ENCODE measurements around the gene FOXF2. TPM values are rescaled to one million over a fixed set of nuclear protein-coding genes. Genes with fewer than 3 reads are reported as not detected.

The FOXF2 gene
- total and polyA plus RNA-seq, 2 of the 4 experiments (the other 2 are of a cell fraction): 2.5 to 16.3 TPM

DNA sequence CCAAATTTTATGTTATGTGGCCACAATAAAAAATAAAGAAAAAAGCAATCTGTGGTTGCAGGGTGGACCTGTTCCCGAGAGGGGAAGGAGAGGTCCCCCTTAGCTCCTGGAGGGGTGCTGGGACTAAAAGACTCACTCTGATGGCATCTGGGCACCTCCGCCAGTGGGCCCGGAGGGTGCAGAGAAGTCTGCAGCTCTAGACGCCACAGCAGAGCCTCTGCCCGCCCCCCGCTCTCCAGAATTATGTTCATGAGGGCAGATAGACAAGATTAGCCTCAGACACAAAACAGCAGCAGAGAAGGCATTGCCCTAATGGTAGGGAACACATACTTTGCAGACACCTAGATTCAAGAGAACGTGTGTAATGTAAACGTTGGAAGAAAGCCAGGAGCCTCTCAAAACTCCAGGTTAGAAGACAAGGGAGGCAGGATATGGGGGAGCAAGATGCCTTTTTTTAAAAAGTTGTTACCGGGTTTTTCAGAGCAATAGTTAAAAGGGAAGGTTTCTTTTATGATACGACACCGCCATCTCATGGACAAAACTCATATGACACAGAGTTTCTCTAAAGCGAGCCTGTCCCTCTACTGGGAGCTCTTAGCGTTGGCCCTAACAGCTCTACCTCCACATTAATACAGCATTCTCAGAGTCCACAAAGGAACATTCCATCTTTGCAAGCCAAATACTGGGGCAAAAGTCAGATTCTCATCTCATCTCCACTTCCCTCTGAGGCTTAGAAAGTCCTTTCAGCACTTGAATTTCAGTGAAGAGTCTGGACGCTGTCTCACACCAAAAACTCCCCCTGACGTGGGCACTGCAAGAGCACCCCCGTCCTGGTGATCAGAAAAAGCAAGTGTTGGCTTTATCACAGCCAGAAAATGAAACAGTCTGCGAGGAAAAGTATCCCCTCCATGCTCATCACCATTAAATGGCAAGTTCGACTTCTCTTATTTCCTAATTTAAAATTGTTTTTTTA is 47.2 kb downstream of the FOXF2 start (continued):
- TF ChIP-seq NFE2L2 (IDR thresholded peaks at IDR 0.05; ENCODE audit: low read depth, low read length) (no peak), RAD21 (IDR thresholded peaks at IDR 0.05; ENCODE audit: low read length) (peak; percentile 84)

- H2BK120ac ChIP-seq (ENCODE audit: low read depth, low read length): no peak overlapping the region
- no peak overlapping the region for H3K4ac ChIP-seq (ENCODE audit: low read depth, low read length)
- no peak overlapping the region for H3K4me2 ChIP-seq (ENCODE audit: low read depth, low read length)
- H2BK20ac ChIP-seq (ENCODE audit: low read depth, low read length): no peak overlapping the region
- H3K79me1 ChIP-seq (ENCODE audit: low read depth in 1 of 2, low read length in 2 of 2): no peaks in the 10 kb centered on the region
- intact Hi-C loops (cut with micrococcal nuclease) (loop anchor here (2.0 to 5.0 kb wide), 3 partner anchors 40 to 1250 kb away; no protein-coding TSS in a partner anchor), dilution Hi-C loops (cut with HindIII; ENCODE audit: low sequenced_read_pairs, unreplicated experiment) (no loop called here), in situ Hi-C loops (cut with MboI; ENCODE audit: low sequenced_read_pairs) (no loop called here)
- H3K36me3 ChIP-seq (ENCODE audit: control insufficient read depth, insufficient read depth, low read length): no peaks in the 10 kb centered on the region
- WGBS, 2 experiments (ENCODE audit: extremely low coverage in 2 of 2, insufficient read length in 1 of 2): 84% methylated on average over 5 of the region's 21 CpGs; no CpG with 5 or more reads in 1 of the 2 experiments
- no peak overlapping the region for H3K9ac ChIP-seq (ENCODE audit: low read depth, low read length)
- peaks cover 20% of the 10 kb centered on the region for H3K27me3 ChIP-seq (ENCODE audit: control insufficient read depth, insufficient read depth, low read length)
- no peak overlapping the region for H2BK5ac ChIP-seq (ENCODE audit: low read depth, low read length, poor library complexity, severe bottlenecking)
- H3K18ac ChIP-seq (ENCODE audit: low read depth, low read length): no peak overlapping the region
- CTCF ChIA-PET: no interaction called here
- H3K9me1 ChIP-seq (ENCODE audit: insufficient read depth, low read length): no peaks in the 10 kb centered on the region
- H4K20me1 ChIP-seq (ENCODE audit: insufficient read depth, low read length): no peaks in the 10 kb centered on the region
- ATAC-seq (ENCODE audit: low read depth): no peak
- H3K14ac ChIP-seq (replicated peaks; ENCODE audit: low read depth, low read length): no peak overlapping the region
- H3K4me1 ChIP-seq (ENCODE audit: control insufficient read depth, insufficient read depth, low read length): no peaks in the 10 kb centered on the region
- H2BK15ac ChIP-seq (ENCODE audit: low read depth, low read length): no peak overlapping the region
- no peaks in the 10 kb centered on the region for H3K9me3 ChIP-seq (ENCODE audit: control insufficient read depth, insufficient read depth, low read length)
- no peak overlapping the region for H3K23ac ChIP-seq (ENCODE audit: low read depth, low read length)
- no peak overlapping the region for H3K27ac ChIP-seq (ENCODE audit: insufficient read depth, low read length)
- H3K4me3 ChIP-seq (ENCODE audit: insufficient read depth, low read depth, low read length): no peak overlapping the region
- no peak overlapping the region for H2AFZ ChIP-seq (replicated peaks; ENCODE audit: low read length, poor library complexity)
- no peak overlapping the region for H4K8ac ChIP-seq (ENCODE audit: low read depth in 2 of 2, low read length in 2 of 2)
- POLR2A ChIA-PET (ENCODE audit: unreplicated experiment): no interaction called here
- H4K5ac ChIP-seq (ENCODE audit: low read depth, low read length): no peak overlapping the region
- no peak overlapping the region for H2AK5ac ChIP-seq (ENCODE audit: low read depth, low read length)
- H2AK9ac ChIP-seq (replicated peaks; ENCODE audit: low read depth, low read length, poor library complexity): no peak overlapping the region
- no TSS peak for BruUV-seq (replicated peaks)
- no peak overlapping the region for H4K91ac ChIP-seq (ENCODE audit: insufficient read depth, low read depth, low read length)
- no peak for DNase-seq
- H3K56ac ChIP-seq (ENCODE audit: extremely low read depth, insufficient read depth, low read length): no peak overlapping the region
- TF ChIP-seq, protein P1, sequence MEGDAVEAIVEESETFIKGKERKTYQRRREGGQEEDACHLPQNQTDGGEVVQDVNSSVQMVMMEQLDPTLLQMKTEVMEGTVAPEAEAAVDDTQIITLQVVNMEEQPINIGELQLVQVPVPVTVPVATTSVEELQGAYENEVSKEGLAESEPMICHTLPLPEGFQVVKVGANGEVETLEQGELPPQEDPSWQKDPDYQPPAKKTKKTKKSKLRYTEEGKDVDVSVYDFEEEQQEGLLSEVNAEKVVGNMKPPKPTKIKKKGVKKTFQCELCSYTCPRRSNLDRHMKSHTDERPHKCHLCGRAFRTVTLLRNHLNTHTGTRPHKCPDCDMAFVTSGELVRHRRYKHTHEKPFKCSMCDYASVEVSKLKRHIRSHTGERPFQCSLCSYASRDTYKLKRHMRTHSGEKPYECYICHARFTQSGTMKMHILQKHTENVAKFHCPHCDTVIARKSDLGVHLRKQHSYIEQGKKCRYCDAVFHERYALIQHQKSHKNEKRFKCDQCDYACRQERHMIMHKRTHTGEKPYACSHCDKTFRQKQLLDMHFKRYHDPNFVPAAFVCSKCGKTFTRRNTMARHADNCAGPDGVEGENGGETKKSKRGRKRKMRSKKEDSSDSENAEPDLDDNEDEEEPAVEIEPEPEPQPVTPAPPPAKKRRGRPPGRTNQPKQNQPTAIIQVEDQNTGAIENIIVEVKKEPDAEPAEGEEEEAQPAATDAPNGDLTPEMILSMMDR (conservative IDR thresholded peaks at IDR 0.05; ENCODE audit: low read depth, low read length): no peak
- TF ChIP-seq CEBPB (IDR thresholded peaks at IDR 0.05; ENCODE audit: low read depth, low read length) (no peak), RFX5 (IDR thresholded peaks at IDR 0.05; ENCODE audit: low read depth, low read length) (no peak), MAFK (IDR thresholded peaks at IDR 0.05; ENCODE audit: low read depth, low read length) (no peak), POLR2A (IDR thresholded peaks at IDR 0.05; ENCODE audit: low read depth, low read length) (no peak), RCOR1 (IDR thresholded peaks at IDR 0.05; ENCODE audit: insufficient replicate concordance, low read length) (no peak), SMC3 (IDR thresholded peaks at IDR 0.05; ENCODE audit: low read depth, low read length) (no peak), MXI1 (IDR thresholded peaks at IDR 0.05; ENCODE audit: borderline replicate concordance, low read depth, low read length) (no peak)
- TF ChIP-seq, protein P2, sequence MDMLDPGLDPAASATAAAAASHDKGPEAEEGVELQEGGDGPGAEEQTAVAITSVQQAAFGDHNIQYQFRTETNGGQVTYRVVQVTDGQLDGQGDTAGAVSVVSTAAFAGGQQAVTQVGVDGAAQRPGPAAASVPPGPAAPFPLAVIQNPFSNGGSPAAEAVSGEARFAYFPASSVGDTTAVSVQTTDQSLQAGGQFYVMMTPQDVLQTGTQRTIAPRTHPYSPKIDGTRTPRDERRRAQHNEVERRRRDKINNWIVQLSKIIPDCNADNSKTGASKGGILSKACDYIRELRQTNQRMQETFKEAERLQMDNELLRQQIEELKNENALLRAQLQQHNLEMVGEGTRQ (IDR thresholded peaks at IDR 0.05; ENCODE audit: low read depth, low read length): no peak
These were observed 48.4 kb downstream of the FOXF2 start for GRCh38 chr6:1437553-1438406.

All from IMR-90 (cell line).